Left ventricle myocardium superior (tissue), 1 donor: ENCODE data around the gene ZNF662. TPM values are rescaled to one million over a fixed set of nuclear protein-coding genes. Genes with fewer than 3 reads are reported as not detected.

Source experiments
- total RNA-seq: library from RNA; stranded (reverse); fragmentation: NEBNext Ultra II Directional; extraction: Animal tissue kit (Norgen Biotek cat#: 25700); gene quantifications from one replicate; pipeline ENCODE4 v1.2.1, GENCODE V29; 2021
- donor health status: DM: no; HTN: yes; CAD: no; lungs with severe emphysema.

ZNF662 gene
- total RNA-seq, 1 donor from 2014 or later, result 3.1 TPM

Other genes starting within 250 kb of the ZNF662 start
- 0.12 TPM for gene KLHL40, start 220.6 kb upstream of the ZNF662 start, total RNA-seq
- gene HHATL, start 203.3 kb upstream of the ZNF662 start, total RNA-seq, result 463 TPM
- 0.17 TPM for gene CCDC13, start 132.9 kb upstream of the ZNF662 start, total RNA-seq
- gene HIGD1A, start 101.7 kb upstream of the ZNF662 start, total RNA-seq, result 333 TPM
- gene ACKR2, start 96.7 kb upstream of the ZNF662 start, total RNA-seq, result 0.92 TPM
- gene CYP8B1, start 30.3 kb upstream of the ZNF662 start, total RNA-seq, result not detected
- 0.59 TPM for gene GASK1A, start 73.2 kb downstream of the ZNF662 start, total RNA-seq
- 20.7 TPM for gene POMGNT2, start 199.9 kb downstream of the ZNF662 start, total RNA-seq